ENCODE data around the gene PLB1. TPM values are rescaled to one million over a fixed set of nuclear protein-coding genes. Genes with fewer than 3 reads are reported as not detected.

The PLB1 gene
- polyA plus RNA-seq, 2 donors, result 0.94 to 1.3 TPM

DNA sequence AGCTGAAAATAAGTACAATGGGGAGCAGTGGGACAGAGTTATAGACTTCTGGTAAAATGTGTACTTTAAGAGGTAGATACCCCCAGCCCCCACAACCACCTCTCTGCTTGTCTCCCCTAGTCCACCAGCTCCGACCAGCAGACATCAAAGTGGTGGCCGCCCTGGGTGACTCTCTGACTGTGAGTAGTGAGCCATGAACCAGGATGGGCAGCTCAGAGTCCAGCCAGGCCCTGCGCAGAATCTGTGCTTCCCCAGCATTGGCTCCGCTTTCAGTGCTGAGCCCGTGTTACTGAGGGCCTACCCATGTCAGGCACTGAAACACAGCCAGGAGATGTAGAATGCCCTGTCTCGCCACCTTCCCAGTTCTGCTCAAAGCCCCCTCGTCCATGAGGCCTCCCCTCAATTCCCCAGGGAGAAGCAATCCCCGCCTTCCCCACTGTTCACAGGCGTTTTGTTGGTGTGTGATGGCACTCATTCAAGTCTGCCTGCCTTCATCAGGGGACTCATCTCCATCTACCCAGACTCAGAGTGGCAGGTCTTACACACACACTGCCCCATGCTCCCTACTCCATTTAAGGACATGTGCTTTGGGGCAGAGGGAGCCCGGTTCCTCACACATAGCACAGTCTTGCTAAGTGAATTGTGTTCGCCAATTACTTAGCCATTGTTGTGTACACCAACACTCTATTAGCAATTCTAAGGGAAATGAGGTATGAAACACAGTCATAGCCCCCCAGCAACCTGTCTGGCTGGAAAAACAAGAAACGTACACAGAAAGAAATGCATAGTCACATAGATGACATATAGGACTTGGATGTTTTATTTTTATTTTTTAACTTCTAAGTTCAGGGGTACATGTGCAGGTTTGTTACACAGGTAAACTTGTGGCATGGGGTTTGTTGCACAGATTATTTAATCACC, 122.6 kb downstream of the PLB1 start:
- H3K4me1 ChIP-seq (ENCODE audit: control insufficient read depth in 2 of 2, insufficient read depth in 2 of 2, low read length in 1 of 2), result peaks cover 11 to 23% of the 10 kb centered on the region in 2 donors
- peak overlapping the region in 1 of 2 donors; percentile 63 for H3K27ac ChIP-seq (ENCODE audit: low read depth in 2 of 2, low read length in 1 of 2)
- H3K9me3 ChIP-seq (ENCODE audit: control insufficient read depth in 2 of 2, insufficient read depth in 1 of 2, low read depth in 1 of 2, low read length in 1 of 2), result no peaks in the 10 kb centered on the region
- H3K4me3 ChIP-seq (ENCODE audit: low read depth in 1 of 2, low read length in 2 of 2), result no peak overlapping the region
- no peaks in the 10 kb centered on the region for H3K27me3 ChIP-seq (ENCODE audit: control insufficient read depth in 1 of 2, insufficient read depth in 2 of 2, low read length in 2 of 2)
- 87% methylated on average over 12 of the region's 12 CpGs for WGBS, 2 donors
- H3K36me3 ChIP-seq (ENCODE audit: control insufficient read depth in 2 of 2, insufficient read depth in 2 of 2, low read length in 1 of 2), result no peaks in the 10 kb centered on the region

GRCh38 chr2:28619213-28620196, 123.6 kb downstream of the PLB1 start:
- Histone ChIP-seq H3K27me3 (ENCODE audit: control insufficient read depth in 1 of 2, insufficient read depth in 2 of 2, low read length in 2 of 2) (no peaks in the 10 kb centered on the region), H3K27ac (ENCODE audit: low read depth in 2 of 2, low read length in 1 of 2) (peak overlapping the region in 1 of 2 donors; percentile 90), H3K4me3 (ENCODE audit: low read depth in 1 of 2, low read length in 2 of 2) (no peak overlapping the region), H3K4me1 (ENCODE audit: control insufficient read depth in 2 of 2, insufficient read depth in 2 of 2, low read length in 1 of 2) (peaks cover 11 to 20% of the 10 kb centered on the region in 2 donors), H3K36me3 (ENCODE audit: control insufficient read depth in 2 of 2, insufficient read depth in 2 of 2, low read length in 1 of 2) (no peaks in the 10 kb centered on the region), H3K9me3 (ENCODE audit: control insufficient read depth in 2 of 2, insufficient read depth in 1 of 2, low read depth in 1 of 2, low read length in 1 of 2) (no peaks in the 10 kb centered on the region)
- WGBS, 2 donors, result 73 to 85% methylated on average over 10 of the region's 10 CpGs

GRCh38 chr2:28620291-28620793, 124.5 kb downstream of the PLB1 start:
- WGBS, 2 donors, result 84 to 85% methylated on average over 5 of the region's 5 CpGs

DNA sequence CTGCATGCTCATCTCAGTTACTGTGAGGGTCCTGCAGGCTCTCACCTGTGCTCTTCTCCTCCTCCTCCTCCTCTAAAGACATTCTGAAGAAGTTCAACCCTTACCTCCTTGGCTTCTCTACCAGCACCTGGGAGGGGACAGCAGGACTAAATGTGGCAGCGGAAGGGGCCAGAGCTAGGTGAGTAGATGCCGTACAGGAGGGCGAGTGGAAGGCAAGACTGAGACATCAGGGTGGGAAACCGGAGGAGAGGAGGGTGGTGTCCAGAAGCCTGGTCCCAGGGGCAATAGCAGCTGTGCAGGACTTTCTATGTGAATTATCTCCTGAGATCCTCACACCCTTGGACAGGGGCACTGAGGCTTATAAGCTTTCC, 124.9 kb downstream of the PLB1 start:
- no peaks in the 10 kb centered on the region for H3K27me3 ChIP-seq (ENCODE audit: control insufficient read depth in 1 of 2, insufficient read depth in 2 of 2, low read length in 2 of 2)
- no peaks in the 10 kb centered on the region for H3K36me3 ChIP-seq (ENCODE audit: control insufficient read depth in 2 of 2, insufficient read depth in 2 of 2, low read length in 1 of 2)
- H3K4me3 ChIP-seq (ENCODE audit: low read depth in 1 of 2, low read length in 2 of 2), result no peak overlapping the region
- H3K9me3 ChIP-seq (ENCODE audit: control insufficient read depth in 2 of 2, insufficient read depth in 1 of 2, low read depth in 1 of 2, low read length in 1 of 2), result no peaks in the 10 kb centered on the region
- H3K27ac ChIP-seq (ENCODE audit: low read depth in 2 of 2, low read length in 1 of 2), result peak overlapping the region; percentile 83 to 90
- WGBS, 2 donors, result 93 to 95% methylated on average over 4 of the region's 4 CpGs
- peaks cover 14 to 26% of the 10 kb centered on the region in 2 donors for H3K4me1 ChIP-seq (ENCODE audit: control insufficient read depth in 2 of 2, insufficient read depth in 2 of 2, low read length in 1 of 2)

More at GRCh38 chr2:28620291-28620793, 124.5 kb downstream of the PLB1 start:
- H3K27ac ChIP-seq (ENCODE audit: low read depth in 2 of 2, low read length in 1 of 2), result peak overlapping the region; percentile 83 to 90
- no peaks in the 10 kb centered on the region for H3K36me3 ChIP-seq (ENCODE audit: control insufficient read depth in 2 of 2, insufficient read depth in 2 of 2, low read length in 1 of 2)
- no peaks in the 10 kb centered on the region for H3K9me3 ChIP-seq (ENCODE audit: control insufficient read depth in 2 of 2, insufficient read depth in 1 of 2, low read depth in 1 of 2, low read length in 1 of 2)
- H3K27me3 ChIP-seq (ENCODE audit: control insufficient read depth in 1 of 2, insufficient read depth in 2 of 2, low read length in 2 of 2), result no peaks in the 10 kb centered on the region
- H3K4me3 ChIP-seq (ENCODE audit: low read depth in 1 of 2, low read length in 2 of 2), result no peak overlapping the region
- peaks cover 11 to 23% of the 10 kb centered on the region in 2 donors for H3K4me1 ChIP-seq (ENCODE audit: control insufficient read depth in 2 of 2, insufficient read depth in 2 of 2, low read length in 1 of 2)

GRCh38 chr2:28621172-28622100, 125.6 kb downstream of the PLB1 start:
- Histone ChIP-seq H3K27ac (ENCODE audit: low read depth in 2 of 2, low read length in 1 of 2) (peak overlapping the region; percentile 91 to 92), H3K9me3 (ENCODE audit: control insufficient read depth in 2 of 2, insufficient read depth in 1 of 2, low read depth in 1 of 2, low read length in 1 of 2) (no peaks in the 10 kb centered on the region), H3K27me3 (ENCODE audit: control insufficient read depth in 1 of 2, insufficient read depth in 2 of 2, low read length in 2 of 2) (no peaks in the 10 kb centered on the region), H3K4me1 (ENCODE audit: control insufficient read depth in 2 of 2, insufficient read depth in 2 of 2, low read length in 1 of 2) (peaks cover 15 to 26% of the 10 kb centered on the region in 2 donors), H3K4me3 (ENCODE audit: low read depth in 1 of 2, low read length in 2 of 2) (no peak overlapping the region), H3K36me3 (ENCODE audit: control insufficient read depth in 2 of 2, insufficient read depth in 2 of 2, low read length in 1 of 2) (no peaks in the 10 kb centered on the region)
- 25 to 33% methylated on average over 15 of the region's 15 CpGs for WGBS, 2 donors

DNA sequence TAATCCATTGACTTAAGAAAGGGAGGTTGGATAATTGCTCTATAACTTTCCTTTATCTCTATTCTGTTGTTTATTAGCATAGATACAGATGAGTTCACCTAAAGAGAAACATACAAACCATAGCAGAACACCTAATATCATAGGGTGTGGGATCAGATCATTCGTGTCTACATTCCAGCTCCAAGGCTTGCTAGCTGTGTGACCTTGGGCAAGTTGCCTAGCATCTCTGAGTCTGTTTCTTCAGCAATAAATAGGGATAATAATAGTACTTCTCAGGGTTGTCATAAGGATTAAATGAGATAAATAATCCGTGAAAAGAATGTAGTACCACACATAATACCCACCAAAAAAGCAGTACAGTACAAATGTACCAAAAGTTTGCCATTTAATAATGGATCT, 126.2 kb downstream of the PLB1 start:
- Histone ChIP-seq H3K27ac (ENCODE audit: low read depth in 2 of 2, low read length in 1 of 2) (peak overlapping the region; percentile 91 to 92), H3K4me3 (ENCODE audit: low read depth in 1 of 2, low read length in 2 of 2) (no peak overlapping the region)
- 36 to 43% methylated on average over 2 of the region's 2 CpGs for WGBS, 2 donors

DNA sequence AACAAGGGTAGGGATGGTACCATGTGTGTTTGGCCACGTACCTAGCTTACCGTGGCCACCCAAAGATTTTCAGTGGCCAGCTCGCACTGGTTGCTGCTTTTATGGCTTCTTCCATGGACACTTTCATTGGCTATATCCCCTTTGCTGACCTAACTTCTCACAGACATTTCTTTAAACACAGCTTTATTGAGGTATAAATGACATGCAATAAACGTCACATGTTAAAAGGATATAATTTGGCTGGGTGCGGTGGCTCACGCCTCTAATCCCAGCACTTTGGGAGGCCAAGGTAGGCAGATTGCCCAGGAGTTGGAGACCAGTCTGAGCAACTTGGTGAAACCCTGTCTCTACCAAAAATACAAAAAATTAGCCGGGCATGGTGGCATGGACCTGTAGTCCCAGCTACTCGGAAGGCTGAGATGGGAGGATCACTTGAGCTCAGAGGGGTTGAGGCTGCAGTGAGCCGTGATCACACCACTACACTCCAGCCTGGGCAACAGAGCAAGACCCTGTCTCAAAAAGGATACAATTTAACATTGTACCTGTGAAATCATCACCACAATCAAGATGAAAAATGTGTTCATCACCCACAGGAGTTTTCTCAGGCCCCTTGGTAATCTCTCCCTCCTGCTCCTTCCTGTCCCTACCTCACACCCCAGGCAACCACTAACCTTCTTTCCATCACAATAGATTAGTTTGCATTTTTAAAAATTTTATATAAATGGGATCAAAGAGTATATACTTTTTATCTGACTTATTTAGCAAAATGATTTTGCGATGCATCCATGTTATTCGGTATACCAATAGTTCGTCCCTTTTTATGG, 127.9 kb downstream of the PLB1 start:
- Histone ChIP-seq H3K4me3 (ENCODE audit: low read depth in 1 of 2, low read length in 2 of 2) (no peak overlapping the region), H3K27me3 (ENCODE audit: control insufficient read depth in 1 of 2, insufficient read depth in 2 of 2, low read length in 2 of 2) (no peaks in the 10 kb centered on the region), H3K4me1 (ENCODE audit: control insufficient read depth in 2 of 2, insufficient read depth in 2 of 2, low read length in 1 of 2) (peaks cover 14 to 21% of the 10 kb centered on the region in 2 donors), H3K36me3 (ENCODE audit: control insufficient read depth in 2 of 2, insufficient read depth in 2 of 2, low read length in 1 of 2) (no peaks in the 10 kb centered on the region), H3K27ac (ENCODE audit: low read depth in 2 of 2, low read length in 1 of 2) (peak overlapping the region; percentile 52 to 63), H3K9me3 (ENCODE audit: control insufficient read depth in 2 of 2, insufficient read depth in 1 of 2, low read depth in 1 of 2, low read length in 1 of 2) (no peaks in the 10 kb centered on the region)
- WGBS, 2 donors, result 83 to 87% methylated on average over 12 of the region's 12 CpGs

More for the DNA sequence above, 126.2 kb downstream of the PLB1 start:
- H3K27me3 ChIP-seq (ENCODE audit: control insufficient read depth in 1 of 2, insufficient read depth in 2 of 2, low read length in 2 of 2), result no peaks in the 10 kb centered on the region
- H3K9me3 ChIP-seq (ENCODE audit: control insufficient read depth in 2 of 2, insufficient read depth in 1 of 2, low read depth in 1 of 2, low read length in 1 of 2), result no peaks in the 10 kb centered on the region
- peaks cover 15 to 26% of the 10 kb centered on the region in 2 donors for H3K4me1 ChIP-seq (ENCODE audit: control insufficient read depth in 2 of 2, insufficient read depth in 2 of 2, low read length in 1 of 2)
- no peaks in the 10 kb centered on the region for H3K36me3 ChIP-seq (ENCODE audit: control insufficient read depth in 2 of 2, insufficient read depth in 2 of 2, low read length in 1 of 2)

DNA sequence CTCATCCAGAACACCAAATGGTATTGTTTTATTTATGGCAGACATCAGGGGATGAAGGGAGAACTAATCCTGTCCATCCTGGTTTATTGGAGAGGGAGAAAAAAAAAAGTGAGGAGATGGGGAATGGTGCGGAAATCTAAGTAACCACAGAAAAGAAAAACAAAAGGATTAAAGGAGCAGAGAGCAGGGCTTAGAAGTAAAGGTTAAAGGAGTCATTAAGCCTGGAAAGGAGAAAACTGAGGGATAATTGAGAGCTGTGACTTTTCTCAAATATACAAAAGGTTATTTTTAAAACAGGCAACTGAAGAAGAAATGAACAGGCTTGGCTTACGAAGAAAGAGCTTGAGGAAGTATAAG, 128.6 kb downstream of the PLB1 start:
- WGBS, 2 donors, result 43 to 64% methylated on average over 2 of the region's 2 CpGs
- H3K27me3 ChIP-seq (ENCODE audit: control insufficient read depth in 1 of 2, insufficient read depth in 2 of 2, low read length in 2 of 2), result no peaks in the 10 kb centered on the region
- peak overlapping the region; percentile 90 to 92 for H3K27ac ChIP-seq (ENCODE audit: low read depth in 2 of 2, low read length in 1 of 2)
- H3K9me3 ChIP-seq (ENCODE audit: control insufficient read depth in 2 of 2, insufficient read depth in 1 of 2, low read depth in 1 of 2, low read length in 1 of 2), result no peaks in the 10 kb centered on the region
- peaks cover 14 to 21% of the 10 kb centered on the region in 2 donors for H3K4me1 ChIP-seq (ENCODE audit: control insufficient read depth in 2 of 2, insufficient read depth in 2 of 2, low read length in 1 of 2)
- no peak overlapping the region for H3K4me3 ChIP-seq (ENCODE audit: low read depth in 1 of 2, low read length in 2 of 2)
- no peaks in the 10 kb centered on the region for H3K36me3 ChIP-seq (ENCODE audit: control insufficient read depth in 2 of 2, insufficient read depth in 2 of 2, low read length in 1 of 2)

All from esophagus (tissue), 2 donors.